Keratinocyte (primary cell): ENCODE data around the gene MN1. TPM values are rescaled to one million over a fixed set of nuclear protein-coding genes. Genes with fewer than 3 reads are reported as not detected.
"Not testable (repeated sequence)": the region's sequence is repeated elsewhere in the genome, so short reads cannot be mapped to it uniquely, and the experiment has no call there.

Experiments used
- DNase-seq: peaks from one replicate; pipeline ENCODE4 v3.0.0-alpha.2; 2011; ENCODE audit warnings: low read depth, missing footprints, low spot score
- FAIRE-seq: peaks from 2 replicates; lab custom pipeline; 2011; peaks lifted over from hg19 to GRCh38; lab: Jason Lieb, UNC
- H2AFZ ChIP-seq: 2 replicates; pipeline ENCODE4 v1.6.0; 2012; ENCODE audit warnings: low read length, control low read depth, inconsistent platforms; ENCODE audit not compliant: control insufficient read depth
- H3K27ac ChIP-seq: 2 replicates; pipeline ENCODE4 v1.5.1; 2011; ENCODE audit warnings: low read length; ENCODE audit not compliant: control insufficient read depth, insufficient read depth
- H3K27me3 ChIP-seq: 3 replicates; pipeline ENCODE4 v1.6.0; 2011; ENCODE audit warnings: low read length; ENCODE audit not compliant: control insufficient read depth, insufficient read depth; ENCODE audit errors: extremely low read depth
- H3K36me3 ChIP-seq, 2 experiments: 2 replicates in 1 of 2; 3 replicates in 1 of 2; pipeline ENCODE4 v1.5.1; 2011; ENCODE audit warnings: low read length in 2 of 2, mild to moderate bottlenecking in 1 of 2; ENCODE audit not compliant: control insufficient read depth in 2 of 2, insufficient read depth in 2 of 2; ENCODE audit errors: extremely low read depth in 1 of 2
- H3K4me1 ChIP-seq: 3 replicates; pipeline ENCODE4 v1.5.1; 2011; ENCODE audit warnings: low read length; ENCODE audit not compliant: control insufficient read depth, insufficient read depth; ENCODE audit errors: extremely low read depth
- H3K4me2 ChIP-seq: 3 replicates; pipeline ENCODE4 v1.6.0; 2011; ENCODE audit warnings: low read depth, low read length; ENCODE audit not compliant: control insufficient read depth, insufficient read depth; ENCODE audit errors: extremely low read depth
- H3K4me3 ChIP-seq, 3 experiments: fragments of 200-600 bp in 1 of 3; sonication (generic) in 1 of 3; 2 replicates in 2 of 3; 3 replicates in 1 of 3; pipeline ENCODE4 v1.5.1; 2011 to 2016; ENCODE audit warnings: low read length in 3 of 3, mild to moderate bottlenecking in 3 of 3, control low read depth in 2 of 3, inconsistent platforms in 1 of 3, low read depth in 1 of 3, mixed read lengths in 1 of 3, mixed run types in 1 of 3, moderate library complexity in 1 of 3; ENCODE audit not compliant: control insufficient read depth in 2 of 3, insufficient read depth in 2 of 3; ENCODE audit errors: extremely low read depth in 1 of 3
- H3K79me2 ChIP-seq: 2 replicates; pipeline ENCODE4 v1.6.0; 2012; ENCODE audit warnings: low read length; ENCODE audit not compliant: control insufficient read depth, insufficient read depth
- H3K9ac ChIP-seq: 3 replicates; pipeline ENCODE4 v1.6.0; 2011; ENCODE audit warnings: low read length; ENCODE audit not compliant: control insufficient read depth, insufficient read depth; ENCODE audit errors: extremely low read depth
- H3K9me1 ChIP-seq: 3 replicates; pipeline ENCODE4 v1.6.0; 2011; ENCODE audit warnings: low read length; ENCODE audit not compliant: control insufficient read depth, insufficient read depth; ENCODE audit errors: extremely low read depth
- H3K9me3 ChIP-seq: 2 replicates; pipeline ENCODE4 v1.5.1; 2012; ENCODE audit warnings: low read depth, low read length; ENCODE audit not compliant: control insufficient read depth
- H4K20me1 ChIP-seq: 3 replicates; pipeline ENCODE4 v1.6.0; 2011; ENCODE audit warnings: low read length; ENCODE audit not compliant: control insufficient read depth, insufficient read depth; ENCODE audit errors: extremely low read depth
- CTCF ChIP-seq, 3 experiments: IDR thresholded peaks in 1 of 3; conservative IDR thresholded peaks in 1 of 3; optimal IDR thresholded peaks in 1 of 3; 2 replicates in 2 of 3; 3 replicates in 1 of 3; pipeline versions ENCODE3 to v1.5.1; 2011; ENCODE audit warnings: low read length in 3 of 3, mild to moderate bottlenecking in 3 of 3, moderate library complexity in 2 of 3, control low read depth in 1 of 3, inconsistent platforms in 1 of 3; ENCODE audit not compliant: insufficient read depth in 2 of 3; ENCODE audit errors: extremely low read depth in 1 of 3
- EZH2 ChIP-seq: IDR thresholded peaks from one replicate; pipeline ENCODE4 v1.6.1; 2012; ENCODE audit warnings: inconsistent platforms, mild to moderate bottlenecking, low read length, moderate library complexity
- dilution Hi-C: fragments of 300-500 bp; cut with MboI; formaldehyde crosslinking; loops from one replicate; pipeline ENCODE4 v1.7.0; 2020; ENCODE audit warnings: low sequenced_read_pairs; ENCODE audit not compliant: extremely low pct_ligation_motif_present
- polyA plus RNA-seq, 5 experiments: library from polyadenylated mRNA; depleted of rRNA in 3 of 5; stranded (reverse) in 3 of 5; stranded (forward) in 1 of 5; unstranded in 1 of 5; fragments of >200 nt; gene quantifications; 1 replicate in 1 of 5; 2 replicates in 3 of 5; 3 replicates in 1 of 5; pipeline versions ENCODE4 v1.2.1 to v1.2.3, GENCODE V29; 2011 to 2012; ENCODE audit warnings: missing spikeins in 2 of 5, low read depth in 1 of 5, low replicate concordance in 1 of 5

Gene MN1
- polyA plus RNA-seq, 1 donor (not counting 4 experiments of a cell fraction or from before 2014, with no cell fraction given), result 2.2 TPM

GRCh38 chr22:27745809-27746208 is 55.7 kb downstream of the MN1 start:
- H3K4me3 ChIP-seq, result no peak overlapping the region
- no peaks in the 10 kb centered on the region for H4K20me1 ChIP-seq
- no peaks in the 10 kb centered on the region for H3K9me1 ChIP-seq
- no peaks in the 10 kb centered on the region for H3K9me3 ChIP-seq
- H3K27ac ChIP-seq, result no peak overlapping the region
- no peak overlapping the region for H3K9ac ChIP-seq
- H3K36me3 ChIP-seq, result peaks cover 0 to 4% of the 10 kb centered on the region in 2 experiments
- H3K79me2 ChIP-seq, result no peaks in the 10 kb centered on the region
- FAIRE-seq (no peak), DNase-seq (no peak)
- peaks cover 22% of the 10 kb centered on the region for H3K4me1 ChIP-seq
- TF ChIP-seq CTCF (optimal IDR thresholded peaks at IDR 0.05 in 1 of 3, IDR thresholded peaks at IDR 0.05 in 1 of 3, conservative IDR thresholded peaks at IDR 0.05 in 1 of 3; ENCODE audit: extremely low read depth in 1 of 3, insufficient read depth in 2 of 3, low read length in 3 of 3) (no peak), EZH2 (no peak)
- no peak overlapping the region for H3K4me2 ChIP-seq
- H2AFZ ChIP-seq, result no peak overlapping the region
- H3K27me3 ChIP-seq, result no peaks in the 10 kb centered on the region
- dilution Hi-C loops, result no loop called here

DNA sequence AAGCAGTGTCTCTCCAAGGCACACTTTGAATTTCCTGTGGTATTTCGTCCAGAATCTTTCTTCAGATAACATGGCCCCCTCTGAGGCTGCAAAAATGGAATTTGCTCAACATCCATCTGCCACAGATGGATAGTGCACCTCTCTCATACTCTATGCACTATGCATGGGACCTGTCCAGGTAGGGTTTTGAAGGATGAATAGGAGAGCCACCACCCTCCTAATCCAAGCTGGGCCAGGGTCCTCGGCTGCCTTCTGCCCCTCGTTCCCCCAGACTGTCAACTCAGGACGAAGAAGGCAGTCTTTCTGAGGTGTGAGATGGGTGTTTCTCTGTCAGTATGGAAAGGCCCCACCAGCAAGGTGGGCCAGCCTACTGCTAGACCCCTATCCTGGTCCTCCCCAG is 56.4 kb downstream of the MN1 start:
- Histone ChIP-seq H3K4me1 (peaks cover 22% of the 10 kb centered on the region), H3K9me1 (no peaks in the 10 kb centered on the region)
- TF ChIP-seq CTCF (optimal IDR thresholded peaks at IDR 0.05 in 1 of 3, IDR thresholded peaks at IDR 0.05 in 1 of 3, conservative IDR thresholded peaks at IDR 0.05 in 1 of 3; ENCODE audit: extremely low read depth in 1 of 3, insufficient read depth in 2 of 3, low read length in 3 of 3) (no peak), EZH2 (no peak)

GRCh38 chr22:27744078-27744477 is 57.5 kb downstream of the MN1 start:
- FAIRE-seq, DNase-seq, H3K9me1 ChIP-seq, H3K4me3 ChIP-seq, H2AFZ ChIP-seq, H3K4me2 ChIP-seq, H3K27me3 ChIP-seq, dilution Hi-C loops, H4K20me1 ChIP-seq, H3K9me3 ChIP-seq, H3K36me3 ChIP-seq, H3K27ac ChIP-seq, H3K9ac ChIP-seq, H3K79me2 ChIP-seq: not testable (repeated sequence)
- H3K4me1 ChIP-seq, result peaks cover 12% of the 10 kb centered on the region

More for the DNA sequence above, 56.4 kb downstream of the MN1 start:
- H3K27me3 ChIP-seq, result no peaks in the 10 kb centered on the region
- H3K4me2 ChIP-seq, result no peak overlapping the region
- dilution Hi-C loops, result no loop called here
- no peak overlapping the region for H3K9ac ChIP-seq
- no peak overlapping the region for H2AFZ ChIP-seq
- no peak overlapping the region for H3K27ac ChIP-seq
- H3K36me3 ChIP-seq, result peaks cover 0 to 3% of the 10 kb centered on the region in 2 experiments
- DNase-seq (no peak), FAIRE-seq (no peak)
- no peaks in the 10 kb centered on the region for H3K9me3 ChIP-seq
- no peaks in the 10 kb centered on the region for H3K79me2 ChIP-seq
- H4K20me1 ChIP-seq, result no peaks in the 10 kb centered on the region
- no peak overlapping the region for H3K4me3 ChIP-seq
